Osteoblast (primary cell): ENCODE measurements around the gene ZNF500. TPM values are rescaled to one million over a fixed set of nuclear protein-coding genes. Genes with fewer than 3 reads are reported as not detected.

Experiments used
- DNase-seq: peaks from one replicate; pipeline ENCODE4 v3.0.0; 2011; ENCODE audit warnings: low spot score, mixed read lengths; ENCODE audit not compliant: insufficient read length; ENCODE audit errors: missing footprints
- H2AFZ ChIP-seq: 2 replicates; pipeline ENCODE4 v1.6.0; 2011; ENCODE audit warnings: mild to moderate bottlenecking, low read length
- H3K27ac ChIP-seq: 2 replicates; pipeline ENCODE4 v1.5.1; 2011; ENCODE audit warnings: mild to moderate bottlenecking, low read depth, low read length, moderate library complexity
- H3K27me3 ChIP-seq: 2 replicates; pipeline ENCODE4 v1.6.0; 2012; ENCODE audit warnings: mild to moderate bottlenecking, control low read depth, inconsistent platforms, low read length, moderate library complexity; ENCODE audit not compliant: insufficient read depth
- H3K36me3 ChIP-seq: 2 replicates; pipeline ENCODE4 v1.5.1; 2011; ENCODE audit warnings: mild to moderate bottlenecking, low read length, control low read depth, moderate library complexity; ENCODE audit not compliant: insufficient read depth
- H3K4me1 ChIP-seq: 2 replicates; pipeline ENCODE4 v1.5.1; 2011; ENCODE audit warnings: mild to moderate bottlenecking, low read length, control low read depth, moderate library complexity; ENCODE audit not compliant: insufficient read depth
- H3K4me2 ChIP-seq: 2 replicates; pipeline ENCODE4 v1.6.0; 2011; ENCODE audit warnings: mild to moderate bottlenecking, low read length; ENCODE audit not compliant: insufficient read depth
- H3K4me3 ChIP-seq: fragments of 200-600 bp; sonication (generic); 3 replicates; pipeline ENCODE4 v1.5.1; 2012; ENCODE audit warnings: mild to moderate bottlenecking, low read length, inconsistent platforms; ENCODE audit not compliant: insufficient read depth
- H3K79me2 ChIP-seq: 2 replicates; pipeline ENCODE4 v1.6.0; 2012; ENCODE audit warnings: mild to moderate bottlenecking, low read length, control low read depth, inconsistent platforms; ENCODE audit not compliant: insufficient read depth
- H3K9me3 ChIP-seq: 2 replicates; pipeline ENCODE4 v1.5.1; 2011; ENCODE audit warnings: low read depth, low read length, control low read depth
- H4K20me1 ChIP-seq: 2 replicates; pipeline ENCODE4 v1.6.0; 2012; ENCODE audit warnings: mild to moderate bottlenecking, low read length, control low read depth; ENCODE audit not compliant: insufficient read depth
- total RNA-seq: library from RNA; depleted of rRNA; stranded (reverse); fragments of >200 nt; gene quantifications from 2 replicates; pipeline ENCODE4 v1.2.3, GENCODE V29; 2012
- TF ChIP-seq, protein P1 (sequence below): IDR thresholded peaks from 2 replicates; pipeline ENCODE4 v1.5.1; 2011; ENCODE audit warnings: mild to moderate bottlenecking, low read depth, low read length, moderate library complexity; ENCODE audit errors: extremely low read depth

Gene ZNF500
- total RNA-seq, 1 donor = 14.5 TPM

- Histone ChIP-seq H3K4me2 (peak overlapping the region; percentile 94), H3K9me3 (no peaks in the 10 kb centered on the region), H3K79me2 (peaks cover 35% of the 10 kb centered on the region), H3K36me3 (peaks cover 27% of the 10 kb centered on the region), H3K4me3 (peak overlapping the region; percentile 99), H4K20me1 (no peaks in the 10 kb centered on the region), H3K27ac (peak overlapping the region; percentile 24), H3K27me3 (no peaks in the 10 kb centered on the region), H2AFZ (peak overlapping the region; percentile 89), H3K4me1 (peaks cover 6% of the 10 kb centered on the region)
- DNase-seq = no peak
- TF ChIP-seq, protein P1, sequence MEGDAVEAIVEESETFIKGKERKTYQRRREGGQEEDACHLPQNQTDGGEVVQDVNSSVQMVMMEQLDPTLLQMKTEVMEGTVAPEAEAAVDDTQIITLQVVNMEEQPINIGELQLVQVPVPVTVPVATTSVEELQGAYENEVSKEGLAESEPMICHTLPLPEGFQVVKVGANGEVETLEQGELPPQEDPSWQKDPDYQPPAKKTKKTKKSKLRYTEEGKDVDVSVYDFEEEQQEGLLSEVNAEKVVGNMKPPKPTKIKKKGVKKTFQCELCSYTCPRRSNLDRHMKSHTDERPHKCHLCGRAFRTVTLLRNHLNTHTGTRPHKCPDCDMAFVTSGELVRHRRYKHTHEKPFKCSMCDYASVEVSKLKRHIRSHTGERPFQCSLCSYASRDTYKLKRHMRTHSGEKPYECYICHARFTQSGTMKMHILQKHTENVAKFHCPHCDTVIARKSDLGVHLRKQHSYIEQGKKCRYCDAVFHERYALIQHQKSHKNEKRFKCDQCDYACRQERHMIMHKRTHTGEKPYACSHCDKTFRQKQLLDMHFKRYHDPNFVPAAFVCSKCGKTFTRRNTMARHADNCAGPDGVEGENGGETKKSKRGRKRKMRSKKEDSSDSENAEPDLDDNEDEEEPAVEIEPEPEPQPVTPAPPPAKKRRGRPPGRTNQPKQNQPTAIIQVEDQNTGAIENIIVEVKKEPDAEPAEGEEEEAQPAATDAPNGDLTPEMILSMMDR = no peak
These were observed 33.7 kb downstream of the ZNF500 start for GRCh38 chr16:4733211-4733742.

- Histone ChIP-seq H3K9me3 (no peaks in the 10 kb centered on the region), H3K36me3 (peaks cover 32% of the 10 kb centered on the region), H3K4me2 (no peak overlapping the region), H3K79me2 (peaks cover 35% of the 10 kb centered on the region), H3K27ac (no peak overlapping the region), H3K4me3 (no peak overlapping the region), H4K20me1 (no peaks in the 10 kb centered on the region), H3K4me1 (peaks cover under 1% of the 10 kb centered on the region), H3K27me3 (no peaks in the 10 kb centered on the region), H2AFZ (no peak overlapping the region)
- DNase-seq = peak; percentile 4
- TF ChIP-seq, protein P1 = no peak
These were observed 37.1 kb downstream of the ZNF500 start for GRCh38 chr16:4729876-4730275.

GRCh38 chr16:4728676-4729075 is 38.3 kb downstream of the ZNF500 start:
- TF ChIP-seq, protein P1 = no peak
- Histone ChIP-seq H3K36me3 (peaks cover 42% of the 10 kb centered on the region), H3K4me2 (no peak overlapping the region), H3K9me3 (no peaks in the 10 kb centered on the region), H3K27me3 (no peaks in the 10 kb centered on the region), H4K20me1 (no peaks in the 10 kb centered on the region), H3K4me1 (no peaks in the 10 kb centered on the region), H2AFZ (no peak overlapping the region), H3K79me2 (peaks cover 31% of the 10 kb centered on the region), H3K4me3 (no peak overlapping the region), H3K27ac (no peak overlapping the region)
- peak; percentile 36 for DNase-seq

- Histone ChIP-seq H3K36me3 (peaks cover 47% of the 10 kb centered on the region), H3K79me2 (peaks cover 12% of the 10 kb centered on the region)
These were observed 40.3 kb downstream of the ZNF500 start for GRCh38 chr16:4726616-4727015.

More at GRCh38 chr16:4726616-4727015, 40.3 kb downstream of the ZNF500 start:
- H3K9me3 ChIP-seq = no peaks in the 10 kb centered on the region
- H3K4me1 ChIP-seq = no peaks in the 10 kb centered on the region
- H3K27ac ChIP-seq = no peak overlapping the region
- DNase-seq = peak; percentile 37
- TF ChIP-seq, protein P1 = no peak
- no peak overlapping the region for H2AFZ ChIP-seq
- no peak overlapping the region for H3K4me3 ChIP-seq
- H3K4me2 ChIP-seq = no peak overlapping the region
- no peaks in the 10 kb centered on the region for H3K27me3 ChIP-seq
- no peaks in the 10 kb centered on the region for H4K20me1 ChIP-seq
